WTC11 (cell line): ENCODE measurements around the gene LIFR. TPM values are rescaled to one million over a fixed set of nuclear protein-coding genes. Genes with fewer than 3 reads are reported as not detected.

Source experiments
- ATAC-seq: fragments of 200-7000 bp; cut with Tn5 transposase; 2 replicates; pipeline ENCODE4 v1.10.0; 2021; ENCODE audit warnings: mild to moderate bottlenecking, moderate library complexity
- CTCF ChIA-PET: fragments of 300-600 bp; sonication (Branson Sonifier 250); formaldehyde crosslinking; loops from one replicate; lab custom pipeline; 2021; ENCODE audit warnings: antibody characterized with exemption; lab: Charles Lee
- POLR2A ChIA-PET: fragments of 350-600 bp; sonication (Branson Sonifier 250); formaldehyde crosslinking; loops from one replicate; lab custom pipeline; 2021; ENCODE audit warnings: antibody characterized with exemption; lab: Charles Lee
- DNase-seq: peaks from one replicate; pipeline ENCODE4 v3.0.0; 2021; ENCODE audit warnings: low spot score
- H3K27ac Mint-ChIP-seq: 2 replicates; pipeline ENCODE4 v1.8.0; 2021; ENCODE audit warnings: mixed read lengths
- H3K27me3 Mint-ChIP-seq: 2 replicates; pipeline ENCODE4 v1.8.0; 2021; ENCODE audit warnings: low read depth, mild to moderate bottlenecking, moderate library complexity, mixed read lengths
- H3K36me3 Mint-ChIP-seq: 2 replicates; pipeline ENCODE4 v1.8.0; 2021; ENCODE audit warnings: mixed read lengths
- H3K4me1 Mint-ChIP-seq: 2 replicates; pipeline ENCODE4 v1.8.0; 2022; ENCODE audit warnings: mixed read lengths
- H3K4me3 Mint-ChIP-seq: 2 replicates; pipeline ENCODE4 v1.8.0; 2021; ENCODE audit warnings: mild to moderate bottlenecking, moderate library complexity, mixed read lengths
- H3K9me3 Mint-ChIP-seq: 2 replicates; pipeline ENCODE4 v1.8.0; 2021; ENCODE audit warnings: mixed read lengths
- CBFB ChIP-seq: sonication (generic); formaldehyde crosslinking; IDR thresholded peaks from 2 replicates; pipeline ENCODE4 v1.8.1; 2022; ENCODE audit warnings: mild to moderate bottlenecking, low read depth, missing genetic modification reagents
- ELF4 ChIP-seq: sonication (generic); formaldehyde crosslinking; IDR thresholded peaks from 2 replicates; pipeline ENCODE4 v1.8.1; 2022; ENCODE audit warnings: low read depth, mild to moderate bottlenecking, moderate library complexity, missing genetic modification reagents
- FOXP1 ChIP-seq: sonication (generic); formaldehyde crosslinking; IDR thresholded peaks from 2 replicates; pipeline ENCODE4 v1.8.0; 2022; ENCODE audit warnings: missing genetic modification reagents, mild to moderate bottlenecking, moderate library complexity, borderline replicate concordance
- GTF2I ChIP-seq: fragments of 250-450 bp; sonication (Bioruptor Pico); conservative IDR thresholded peaks from 2 replicates; pipeline ENCODE4 v1.4.0; 2021; ENCODE audit warnings: mild to moderate bottlenecking
- JAZF1 ChIP-seq: fragments of 250-450 bp; sonication (Bioruptor Pico); IDR thresholded peaks from 2 replicates; pipeline ENCODE4 v1.9.0; 2021; ENCODE audit warnings: moderate library complexity, mild to moderate bottlenecking, inconsistent platforms
- NFATC4 ChIP-seq: fragments of 250-450 bp; sonication (Bioruptor Pico); IDR thresholded peaks from 2 replicates; pipeline ENCODE4 v1.9.0; 2021; ENCODE audit warnings: mild to moderate bottlenecking
- NFE2L1 ChIP-seq: sonication (generic); formaldehyde crosslinking; IDR thresholded peaks from 2 replicates; pipeline ENCODE4 v1.8.1; 2023; ENCODE audit warnings: missing genetic modification reagents
- NR3C1 ChIP-seq: sonication (generic); formaldehyde crosslinking; conservative IDR thresholded peaks from 2 replicates; pipeline ENCODE4 v1.8.1; 2023; ENCODE audit warnings: low read depth, mild to moderate bottlenecking, missing genetic modification reagents
- RORB ChIP-seq: fragments of 250-450 bp; sonication (Bioruptor Pico); IDR thresholded peaks from 2 replicates; pipeline ENCODE4 v1.9.0; 2021; ENCODE audit warnings: mild to moderate bottlenecking
- ZNF232 ChIP-seq: sonication (generic); formaldehyde crosslinking; IDR thresholded peaks from 2 replicates; pipeline ENCODE4 v1.8.0; 2022; ENCODE audit warnings: mild to moderate bottlenecking, missing genetic modification reagents
- ZNF317 ChIP-seq: sonication (generic); formaldehyde crosslinking; IDR thresholded peaks from 2 replicates; pipeline ENCODE4 v1.8.1; 2023; ENCODE audit warnings: low read depth, mild to moderate bottlenecking, moderate library complexity, missing genetic modification reagents, borderline replicate concordance
- total RNA-seq: library from RNA; stranded (reverse); gene quantifications from 3 replicates; pipeline ENCODE4 v1.2.3, GENCODE V29; 2021
- TF ChIP-seq, protein P1 (sequence below): sonication (generic); formaldehyde crosslinking; conservative IDR thresholded peaks from 2 replicates; pipeline ENCODE4 v1.8.1; 2023; ENCODE audit warnings: mild to moderate bottlenecking, low read depth, missing genetic modification reagents, moderate library complexity
- TF ChIP-seq, protein P2 (sequence below): sonication (generic); formaldehyde crosslinking; IDR thresholded peaks from 2 replicates; pipeline ENCODE4 v1.8.1; 2023; ENCODE audit warnings: mild to moderate bottlenecking, missing genetic modification reagents, moderate library complexity
- TF ChIP-seq, protein P3 (sequence below): sonication (generic); formaldehyde crosslinking; IDR thresholded peaks from 2 replicates; pipeline ENCODE4 v1.8.1; 2022; ENCODE audit warnings: mild to moderate bottlenecking, missing genetic modification reagents, moderate library complexity, borderline replicate concordance
- TF ChIP-seq, protein P4 (sequence below): sonication (generic); formaldehyde crosslinking; IDR thresholded peaks from 2 replicates; pipeline ENCODE4 v1.8.0; 2022; ENCODE audit warnings: mild to moderate bottlenecking, missing genetic modification reagents
- TF ChIP-seq, protein P5 (sequence below): fragments of 250-450 bp; sonication (Bioruptor Pico); IDR thresholded peaks from 2 replicates; pipeline ENCODE4 v1.9.0; 2021; ENCODE audit warnings: mild to moderate bottlenecking

The LIFR gene
- total RNA-seq, 1 experiment from 2014 or later = 14.4 TPM

DNA sequence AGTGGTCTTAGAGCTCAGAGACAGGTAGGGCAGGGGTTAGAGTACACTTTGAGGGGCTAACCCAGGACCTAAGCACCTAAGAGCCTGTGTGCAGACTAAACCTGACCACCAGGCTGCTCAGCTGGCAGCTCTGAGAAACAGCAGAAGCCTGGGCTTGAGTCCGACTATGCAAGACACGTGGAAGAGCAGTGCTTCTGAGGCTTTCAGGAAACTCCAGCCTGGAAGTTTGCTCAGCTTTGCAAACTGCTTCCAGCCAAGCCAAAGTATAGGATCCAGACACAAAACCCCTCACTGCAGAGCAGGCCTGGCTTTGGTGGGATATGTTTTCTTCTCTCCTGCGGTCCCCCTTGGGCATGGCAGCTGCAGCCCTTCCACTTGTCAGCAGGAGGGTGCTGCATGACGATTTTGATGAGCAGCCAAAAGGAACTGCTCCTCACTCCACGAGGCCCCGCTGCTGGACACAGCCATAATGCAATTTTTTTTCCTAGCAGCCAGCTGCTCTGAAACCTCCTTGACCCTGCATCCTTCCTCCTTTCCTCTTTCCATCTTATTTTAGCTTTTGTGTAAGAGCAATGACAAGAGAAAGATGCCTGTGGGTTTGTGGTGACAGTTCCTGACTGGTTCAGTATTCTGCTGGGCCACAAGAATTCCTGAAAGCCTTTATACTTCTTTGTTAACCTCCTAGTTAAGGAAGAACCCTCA, 123.1 kb downstream of the LIFR start (continued):
- TF ChIP-seq, protein P1, sequence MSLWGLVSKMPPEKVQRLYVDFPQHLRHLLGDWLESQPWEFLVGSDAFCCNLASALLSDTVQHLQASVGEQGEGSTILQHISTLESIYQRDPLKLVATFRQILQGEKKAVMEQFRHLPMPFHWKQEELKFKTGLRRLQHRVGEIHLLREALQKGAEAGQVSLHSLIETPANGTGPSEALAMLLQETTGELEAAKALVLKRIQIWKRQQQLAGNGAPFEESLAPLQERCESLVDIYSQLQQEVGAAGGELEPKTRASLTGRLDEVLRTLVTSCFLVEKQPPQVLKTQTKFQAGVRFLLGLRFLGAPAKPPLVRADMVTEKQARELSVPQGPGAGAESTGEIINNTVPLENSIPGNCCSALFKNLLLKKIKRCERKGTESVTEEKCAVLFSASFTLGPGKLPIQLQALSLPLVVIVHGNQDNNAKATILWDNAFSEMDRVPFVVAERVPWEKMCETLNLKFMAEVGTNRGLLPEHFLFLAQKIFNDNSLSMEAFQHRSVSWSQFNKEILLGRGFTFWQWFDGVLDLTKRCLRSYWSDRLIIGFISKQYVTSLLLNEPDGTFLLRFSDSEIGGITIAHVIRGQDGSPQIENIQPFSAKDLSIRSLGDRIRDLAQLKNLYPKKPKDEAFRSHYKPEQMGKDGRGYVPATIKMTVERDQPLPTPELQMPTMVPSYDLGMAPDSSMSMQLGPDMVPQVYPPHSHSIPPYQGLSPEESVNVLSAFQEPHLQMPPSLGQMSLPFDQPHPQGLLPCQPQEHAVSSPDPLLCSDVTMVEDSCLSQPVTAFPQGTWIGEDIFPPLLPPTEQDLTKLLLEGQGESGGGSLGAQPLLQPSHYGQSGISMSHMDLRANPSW (CRISPR knock-in tag) = no peak
- no peak for TF ChIP-seq RORB (CRISPR knock-in tag)
- TF ChIP-seq NFE2L1 (CRISPR knock-in tag) = no peak
- TF ChIP-seq, protein P2, sequence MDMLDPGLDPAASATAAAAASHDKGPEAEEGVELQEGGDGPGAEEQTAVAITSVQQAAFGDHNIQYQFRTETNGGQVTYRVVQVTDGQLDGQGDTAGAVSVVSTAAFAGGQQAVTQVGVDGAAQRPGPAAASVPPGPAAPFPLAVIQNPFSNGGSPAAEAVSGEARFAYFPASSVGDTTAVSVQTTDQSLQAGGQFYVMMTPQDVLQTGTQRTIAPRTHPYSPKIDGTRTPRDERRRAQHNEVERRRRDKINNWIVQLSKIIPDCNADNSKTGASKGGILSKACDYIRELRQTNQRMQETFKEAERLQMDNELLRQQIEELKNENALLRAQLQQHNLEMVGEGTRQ (CRISPR knock-in tag) = no peak
- TF ChIP-seq GTF2I (CRISPR knock-in tag) = no peak
- TF ChIP-seq, all 79 proteins: peak for 0

DNA sequence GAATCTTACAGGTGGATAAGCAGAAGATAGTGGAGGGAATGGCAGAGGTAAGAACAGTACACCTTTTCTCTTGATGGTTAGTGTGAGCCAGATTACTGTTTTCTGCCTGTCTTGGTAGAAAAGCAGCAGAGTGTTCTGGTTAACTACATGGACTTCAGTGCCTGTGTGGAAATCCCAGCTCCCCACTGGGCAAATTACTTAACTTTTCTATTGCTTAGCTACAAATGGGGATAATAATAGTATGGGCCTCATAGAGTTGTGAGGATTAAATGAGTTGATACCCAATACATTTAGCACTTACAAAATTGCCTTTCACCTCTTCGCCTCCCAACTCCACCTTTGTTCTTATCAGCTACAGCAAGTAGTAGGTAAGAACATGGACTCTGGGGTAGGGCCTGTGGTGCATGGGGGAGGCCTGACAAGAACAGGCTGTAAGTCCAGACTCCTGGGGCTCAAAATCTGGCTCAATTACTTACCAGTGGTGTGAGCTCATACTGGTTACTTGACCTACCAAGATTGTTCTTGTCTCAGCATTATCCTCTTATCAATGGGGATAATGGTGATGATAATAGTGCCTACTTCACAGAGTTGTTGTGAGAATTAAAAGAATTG, 125.1 kb downstream of the LIFR start:
- no peaks in the 10 kb centered on the region for H3K27me3 Mint-ChIP-seq
- no peak overlapping the region for H3K27ac Mint-ChIP-seq
- CTCF ChIA-PET = interaction anchor here (1.8 to 2.5 kb wide), 2 partner anchors 10 to 11 kb away, joined by 5 to 12 read pairs; no protein-coding TSS in a partner anchor
- no peak for ATAC-seq
- H3K9me3 Mint-ChIP-seq = no peaks in the 10 kb centered on the region
- no peaks in the 10 kb centered on the region for H3K36me3 Mint-ChIP-seq
- POLR2A ChIA-PET = no interaction called here
- no peak for DNase-seq
- TF ChIP-seq ZNF317 (CRISPR knock-in tag) = no peak
- TF ChIP-seq GTF2I (CRISPR knock-in tag) = no peak
- TF ChIP-seq FOXP1 (CRISPR knock-in tag) = no peak
- TF ChIP-seq, protein P3, sequence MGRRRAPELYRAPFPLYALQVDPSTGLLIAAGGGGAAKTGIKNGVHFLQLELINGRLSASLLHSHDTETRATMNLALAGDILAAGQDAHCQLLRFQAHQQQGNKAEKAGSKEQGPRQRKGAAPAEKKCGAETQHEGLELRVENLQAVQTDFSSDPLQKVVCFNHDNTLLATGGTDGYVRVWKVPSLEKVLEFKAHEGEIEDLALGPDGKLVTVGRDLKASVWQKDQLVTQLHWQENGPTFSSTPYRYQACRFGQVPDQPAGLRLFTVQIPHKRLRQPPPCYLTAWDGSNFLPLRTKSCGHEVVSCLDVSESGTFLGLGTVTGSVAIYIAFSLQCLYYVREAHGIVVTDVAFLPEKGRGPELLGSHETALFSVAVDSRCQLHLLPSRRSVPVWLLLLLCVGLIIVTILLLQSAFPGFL (CRISPR knock-in tag) = no peak
- TF ChIP-seq ELF4 (CRISPR knock-in tag) = no peak
- no peak for TF ChIP-seq CBFB (CRISPR knock-in tag)
- no peak for TF ChIP-seq NFATC4 (CRISPR knock-in tag)
- TF ChIP-seq JAZF1 (CRISPR knock-in tag) = no peak
- no peak for TF ChIP-seq NR3C1 (CRISPR knock-in tag)
- TF ChIP-seq, protein P4, sequence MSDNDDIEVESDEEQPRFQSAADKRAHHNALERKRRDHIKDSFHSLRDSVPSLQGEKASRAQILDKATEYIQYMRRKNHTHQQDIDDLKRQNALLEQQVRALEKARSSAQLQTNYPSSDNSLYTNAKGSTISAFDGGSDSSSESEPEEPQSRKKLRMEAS (CRISPR knock-in tag) = no peak
- TF ChIP-seq, protein P5, sequence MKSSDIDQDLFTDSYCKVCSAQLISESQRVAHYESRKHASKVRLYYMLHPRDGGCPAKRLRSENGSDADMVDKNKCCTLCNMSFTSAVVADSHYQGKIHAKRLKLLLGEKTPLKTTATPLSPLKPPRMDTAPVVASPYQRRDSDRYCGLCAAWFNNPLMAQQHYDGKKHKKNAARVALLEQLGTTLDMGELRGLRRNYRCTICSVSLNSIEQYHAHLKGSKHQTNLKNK (CRISPR knock-in tag) = no peak
- no peak for TF ChIP-seq ZNF232 (CRISPR knock-in tag)
- H3K4me3 Mint-ChIP-seq = no peak overlapping the region
- peaks cover 32% of the 10 kb centered on the region for H3K4me1 Mint-ChIP-seq
